ENCODE results near the gene HEPACAM2. TPM values are rescaled to one million over a fixed set of nuclear protein-coding genes. Genes with fewer than 3 reads are reported as not detected.

The HEPACAM2 gene
- total RNA-seq, result under 1 TPM; 0.41 to 0.45 TPM

DNA sequence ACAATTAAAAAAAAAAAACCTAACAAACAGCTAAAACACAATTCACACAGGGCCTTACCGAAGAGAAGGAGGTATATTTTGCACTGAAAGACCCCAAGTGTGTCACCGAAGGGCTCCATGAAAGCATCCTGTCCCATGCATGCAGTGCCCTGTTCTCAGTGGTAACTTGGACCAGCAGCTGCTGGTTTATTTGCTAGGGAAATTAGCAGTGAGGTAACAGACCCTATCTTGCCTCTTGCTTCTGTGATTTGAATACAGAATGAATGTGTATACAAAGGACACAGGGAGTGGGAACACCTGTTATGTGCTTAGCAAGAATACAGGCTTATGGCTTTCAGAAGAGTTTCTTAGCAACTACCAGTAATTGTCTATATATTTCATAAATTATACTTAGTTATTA is at the start of gene HEPACAM2:
HEPACAM2 (minus strand) TSS at position 160 of the 400 bp plus-strand sequence.
- 48% methylated on average over 2 of the region's 2 CpGs for WGBS
- no peaks in the 10 kb centered on the region for H3K36me3 ChIP-seq
- H3K4me3 ChIP-seq, result no peak within 1 kb of the TSS
- intact Hi-C loops (cut with DNase I), result no loop called here
- no peaks in the 10 kb centered on the region for H3K9me3 ChIP-seq
- no peaks in the 10 kb centered on the region for H3K27me3 ChIP-seq (replicated peaks; ENCODE audit: insufficient read depth)
- no peak within 1 kb of the TSS for H3K27ac ChIP-seq
- H3K4me1 ChIP-seq (replicated peaks), result no peaks in the 10 kb centered on the region
- DNase-seq (ENCODE audit: low spot score), result no peak
- TF ChIP-seq, protein P1, sequence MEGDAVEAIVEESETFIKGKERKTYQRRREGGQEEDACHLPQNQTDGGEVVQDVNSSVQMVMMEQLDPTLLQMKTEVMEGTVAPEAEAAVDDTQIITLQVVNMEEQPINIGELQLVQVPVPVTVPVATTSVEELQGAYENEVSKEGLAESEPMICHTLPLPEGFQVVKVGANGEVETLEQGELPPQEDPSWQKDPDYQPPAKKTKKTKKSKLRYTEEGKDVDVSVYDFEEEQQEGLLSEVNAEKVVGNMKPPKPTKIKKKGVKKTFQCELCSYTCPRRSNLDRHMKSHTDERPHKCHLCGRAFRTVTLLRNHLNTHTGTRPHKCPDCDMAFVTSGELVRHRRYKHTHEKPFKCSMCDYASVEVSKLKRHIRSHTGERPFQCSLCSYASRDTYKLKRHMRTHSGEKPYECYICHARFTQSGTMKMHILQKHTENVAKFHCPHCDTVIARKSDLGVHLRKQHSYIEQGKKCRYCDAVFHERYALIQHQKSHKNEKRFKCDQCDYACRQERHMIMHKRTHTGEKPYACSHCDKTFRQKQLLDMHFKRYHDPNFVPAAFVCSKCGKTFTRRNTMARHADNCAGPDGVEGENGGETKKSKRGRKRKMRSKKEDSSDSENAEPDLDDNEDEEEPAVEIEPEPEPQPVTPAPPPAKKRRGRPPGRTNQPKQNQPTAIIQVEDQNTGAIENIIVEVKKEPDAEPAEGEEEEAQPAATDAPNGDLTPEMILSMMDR (IDR thresholded peaks at IDR 0.05), result no peak
- no peak for TF ChIP-seq POLR2AphosphoS5 (IDR thresholded peaks at IDR 0.05)
- TF ChIP-seq POLR2A (IDR thresholded peaks at IDR 0.05), result no peak

DNA sequence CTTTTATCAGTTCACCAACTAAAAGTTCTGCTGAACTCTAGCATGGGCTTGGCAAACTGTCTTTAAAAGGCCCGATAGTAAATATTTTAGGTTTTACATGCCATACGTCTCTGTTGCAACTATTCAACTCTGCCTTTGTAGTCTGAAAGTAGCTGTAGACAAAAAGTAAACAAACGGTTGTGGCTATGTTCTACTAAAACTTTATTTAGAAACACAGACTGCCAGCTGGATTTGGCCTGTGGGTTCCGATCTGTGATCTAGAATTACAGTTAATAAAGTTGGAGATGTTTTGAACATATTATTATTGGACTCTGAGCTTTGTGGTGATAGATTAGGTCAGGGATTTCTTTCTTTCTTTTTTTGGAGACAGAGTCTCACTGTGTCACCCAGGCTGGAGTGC is 39.0 kb upstream of the HEPACAM2 start:
- Histone ChIP-seq H3K4me3 (no peak overlapping the region), H3K27ac (peak overlapping the region in 1 of 2 donors; percentile 17), H3K27me3 (replicated peaks; ENCODE audit: insufficient read depth) (no peaks in the 10 kb centered on the region), H3K4me1 (replicated peaks) (no peaks in the 10 kb centered on the region), H3K9me3 (no peaks in the 10 kb centered on the region), H3K36me3 (no peaks in the 10 kb centered on the region)
- intact Hi-C loops (cut with DNase I), result no loop called here
- DNase-seq (ENCODE audit: low spot score), result no peak
- TF ChIP-seq, protein P1 (IDR thresholded peaks at IDR 0.05), result no peak
- 47% methylated on average over 4 of the region's 4 CpGs for WGBS

- TF ChIP-seq POLR2A (IDR thresholded peaks at IDR 0.05) (no peak), POLR2AphosphoS5 (IDR thresholded peaks at IDR 0.05) (no peak)
- TF ChIP-seq, protein P1 (IDR thresholded peaks at IDR 0.05), result no peak
- 100% methylated on average over 1 of the region's 1 CpG for WGBS
- intact Hi-C loops (cut with DNase I), result no loop called here
- Histone ChIP-seq H3K36me3 (no peaks in the 10 kb centered on the region), H3K9me3 (no peaks in the 10 kb centered on the region), H3K27ac (no peak overlapping the region), H3K27me3 (replicated peaks; ENCODE audit: insufficient read depth) (no peaks in the 10 kb centered on the region), H3K4me1 (replicated peaks) (no peaks in the 10 kb centered on the region), H3K4me3 (no peak overlapping the region)
- DNase-seq (ENCODE audit: low spot score), result no peak
Observed at GRCh38 chr7:93262535-93262934, 36.3 kb upstream of the HEPACAM2 start.

- H3K27ac ChIP-seq, result no peak overlapping the region
- TF ChIP-seq, protein P1 (IDR thresholded peaks at IDR 0.05), result no peak
- TF ChIP-seq POLR2AphosphoS5 (IDR thresholded peaks at IDR 0.05) (no peak), POLR2A (IDR thresholded peaks at IDR 0.05) (no peak)
- H3K36me3 ChIP-seq, result no peaks in the 10 kb centered on the region
- no peaks in the 10 kb centered on the region for H3K9me3 ChIP-seq
- intact Hi-C loops (cut with DNase I), result no loop called here
- no peaks in the 10 kb centered on the region for H3K4me1 ChIP-seq (replicated peaks)
- no peak for DNase-seq (ENCODE audit: low spot score)
- H3K4me3 ChIP-seq, result no peak overlapping the region
- no peaks in the 10 kb centered on the region for H3K27me3 ChIP-seq (replicated peaks; ENCODE audit: insufficient read depth)
Observed at GRCh38 chr7:93258661-93259060, 32.4 kb upstream of the HEPACAM2 start.

- no peaks in the 10 kb centered on the region for H3K4me1 ChIP-seq (replicated peaks)
- H3K27ac ChIP-seq, result no peak overlapping the region
- intact Hi-C loops (cut with DNase I), result loop anchor here (5.0 to 10.0 kb wide), 2 partner anchors 303 to 835 kb away; no protein-coding TSS in a partner anchor
- no peaks in the 10 kb centered on the region for H3K9me3 ChIP-seq
- no peaks in the 10 kb centered on the region for H3K36me3 ChIP-seq
- TF ChIP-seq POLR2AphosphoS5 (IDR thresholded peaks at IDR 0.05) (no peak), POLR2A (IDR thresholded peaks at IDR 0.05) (no peak)
- TF ChIP-seq, protein P1 (IDR thresholded peaks at IDR 0.05), result no peak
- no peaks in the 10 kb centered on the region for H3K27me3 ChIP-seq (replicated peaks; ENCODE audit: insufficient read depth)
- 46% methylated on average over 5 of the region's 5 CpGs for WGBS
- DNase-seq (ENCODE audit: low spot score), result no peak
- H3K4me3 ChIP-seq, result no peak overlapping the region
Observed at GRCh38 chr7:93249491-93250148, 23.4 kb upstream of the HEPACAM2 start.

Measured in prostate gland (tissue), 2 donors.